HEK293 (cell line): Measurements from ENCODE around the gene NCBP1.
A peak's percentile ranks its signal among the peaks of the same experiment; 100 is the strongest.
"Not testable (repeated sequence)": the region's sequence is repeated elsewhere in the genome, so short reads cannot be mapped to it uniquely, and the experiment has no call there.

ENCODE experiments used
- CTCF ChIA-PET: fragments of 350-600 bp; formaldehyde crosslinking; extraction: SDS; loops from one replicate; lab custom pipeline; 2021; ENCODE audit warnings: antibody characterized with exemption; lab: Yijun Ruan, JAX
- POLR2A ChIA-PET: fragments of 300-600 bp; formaldehyde crosslinking; extraction: SDS; loops from one replicate; lab custom pipeline; 2020; ENCODE audit warnings: antibody characterized with exemption, inconsistent platforms; lab: Yijun Ruan, JAX
- H3K27ac ChIP-seq: fragments of 200-500 bp; sonication (Bioruptor generic); 2 replicates; pipeline ENCODE4 v1.5.1; 2014; ENCODE audit warnings: low read depth, low read length, control low read depth, inconsistent platforms; ENCODE audit errors: extremely low read depth
- H3K36me3 ChIP-seq, 2 experiments: fragments of 200-500 bp in 1 of 2; sonication (Bioruptor generic) in 1 of 2; 1 replicate in 1 of 2; 2 replicates in 1 of 2; pipeline ENCODE4 v1.5.1; 2014 to 2017; ENCODE audit warnings: inconsistent platforms in 2 of 2, low read length in 2 of 2; ENCODE audit not compliant: control insufficient read depth in 2 of 2, insufficient read depth in 1 of 2
- H3K4me1 ChIP-seq: fragments of 200-500 bp; sonication (Bioruptor generic); 2 replicates; pipeline ENCODE4 v1.5.1; 2014; ENCODE audit warnings: mild to moderate bottlenecking, low read length, inconsistent platforms; ENCODE audit not compliant: control insufficient read depth, insufficient read depth
- H3K4me3 ChIP-seq: 2 replicates; pipeline ENCODE4 v1.5.1; 2011; ENCODE audit warnings: low read depth, mild to moderate bottlenecking, control low read depth, low read length, moderate library complexity
- H3K9me3 ChIP-seq: fragments of 200-500 bp; sonication (Bioruptor generic); 2 replicates; pipeline ENCODE4 v1.5.1; 2014; ENCODE audit warnings: low read depth, low read length, inconsistent platforms; ENCODE audit not compliant: control insufficient read depth, insufficient read depth
- GLIS2 ChIP-seq: fragments of 450-650 bp; formaldehyde crosslinking; IDR thresholded peaks from 2 replicates; pipeline ENCODE4 v1.5.1; 2016; ENCODE audit warnings: missing biosample characterization, missing genetic modification characterization
- KLF8 ChIP-seq: fragments of 450-650 bp; formaldehyde crosslinking; IDR thresholded peaks from 2 replicates; pipeline ENCODE4 v1.5.1; 2016; ENCODE audit warnings: missing biosample characterization, missing genetic modification characterization
- SETDB1 ChIP-seq: IDR thresholded peaks from one replicate; pipeline ENCODE4 v1.6.1; 2017; ENCODE audit warnings: mild to moderate bottlenecking, low read length, moderate library complexity, mixed read lengths; ENCODE audit not compliant: insufficient read length
- ZNF324 ChIP-seq: fragments of 450-650 bp; formaldehyde crosslinking; IDR thresholded peaks from 2 replicates; pipeline ENCODE4 v1.5.1; 2016; ENCODE audit warnings: missing biosample characterization, missing genetic modification characterization
- ZNF548 ChIP-seq: fragments of 450-650 bp; formaldehyde crosslinking; IDR thresholded peaks from 2 replicates; pipeline ENCODE4 v1.5.1; 2016; ENCODE audit warnings: missing biosample characterization, missing genetic modification characterization
- ZNF629 ChIP-seq: fragments of 450-650 bp; formaldehyde crosslinking; IDR thresholded peaks from 2 replicates; pipeline ENCODE4 v1.5.1; 2017; ENCODE audit warnings: missing biosample characterization, missing genetic modification characterization
- ZNF658 ChIP-seq: fragments of 450-650 bp; formaldehyde crosslinking; IDR thresholded peaks from 2 replicates; pipeline ENCODE4; 2016; ENCODE audit warnings: missing biosample characterization, missing genetic modification characterization
- ZNF677 ChIP-seq: fragments of 450-650 bp; IDR thresholded peaks from 2 replicates; pipeline ENCODE4 v1.5.0; 2018; ENCODE audit warnings: missing biosample characterization, mild to moderate bottlenecking, missing genetic modification characterization, moderate library complexity
- TF ChIP-seq, protein P1 (sequence below): IDR thresholded peaks from 2 replicates; pipeline ENCODE4 v1.6.1; 2011; ENCODE audit warnings: mild to moderate bottlenecking, low read depth, low read length, borderline replicate concordance
- TF ChIP-seq, protein P2 (sequence below): fragments of 450-650 bp; formaldehyde crosslinking; IDR thresholded peaks from 2 replicates; pipeline ENCODE4 v1.5.1; 2016; ENCODE audit warnings: missing biosample characterization, missing genetic modification characterization
- TF ChIP-seq, protein P3 (sequence below): fragments of 450-650 bp; formaldehyde crosslinking; optimal IDR thresholded peaks from 2 replicates; pipeline ENCODE3; 2016; ENCODE audit warnings: missing biosample characterization, mild to moderate bottlenecking, missing genetic modification characterization
- TF ChIP-seq, protein P4 (sequence below): fragments of 450-650 bp; formaldehyde crosslinking; IDR thresholded peaks from 2 replicates; pipeline ENCODE4 v1.5.1; 2016; ENCODE audit warnings: missing biosample characterization, missing genetic modification characterization
- TF ChIP-seq, protein P5 (sequence below): fragments of 450-650 bp; formaldehyde crosslinking; IDR thresholded peaks from 2 replicates; pipeline ENCODE4 v1.5.1; 2016; ENCODE audit warnings: missing biosample characterization, missing genetic modification characterization

NCBP1 gene

DNA sequence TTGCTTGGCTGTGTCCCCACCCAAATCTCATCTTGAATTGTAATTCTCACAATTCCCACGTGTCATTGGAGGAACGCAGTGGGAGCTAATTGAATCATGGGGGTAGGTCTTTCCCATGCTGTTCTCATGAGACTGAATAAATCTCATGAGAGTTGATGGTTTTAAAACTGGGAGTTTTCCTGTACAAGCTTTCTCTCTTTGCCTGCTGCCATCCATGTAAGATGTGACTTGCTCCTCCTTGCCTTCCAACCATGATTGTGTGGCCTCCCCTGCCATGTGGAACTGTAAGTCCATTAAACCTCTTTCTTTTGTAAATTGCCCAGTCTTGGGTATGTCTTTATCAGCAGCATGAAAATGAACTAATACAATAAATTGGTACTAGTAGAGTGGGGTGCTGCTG is 13.6 kb upstream of the NCBP1 start:
- peak; percentile 37 for TF ChIP-seq SETDB1
- H3K9me3 ChIP-seq, POLR2A ChIA-PET, H3K4me1 ChIP-seq, H3K27ac ChIP-seq, H3K4me3 ChIP-seq: not testable (repeated sequence)
- peaks cover 6 to 74% of the 10 kb centered on the region in 2 experiments for H3K36me3 ChIP-seq
- CTCF ChIA-PET, result interaction anchor here (0.6 to 13.2 kb wide), 4 partner anchors 21 to 233 kb away, joined by 3 to 255 read pairs (median 5); no protein-coding TSS in a partner anchor

DNA sequence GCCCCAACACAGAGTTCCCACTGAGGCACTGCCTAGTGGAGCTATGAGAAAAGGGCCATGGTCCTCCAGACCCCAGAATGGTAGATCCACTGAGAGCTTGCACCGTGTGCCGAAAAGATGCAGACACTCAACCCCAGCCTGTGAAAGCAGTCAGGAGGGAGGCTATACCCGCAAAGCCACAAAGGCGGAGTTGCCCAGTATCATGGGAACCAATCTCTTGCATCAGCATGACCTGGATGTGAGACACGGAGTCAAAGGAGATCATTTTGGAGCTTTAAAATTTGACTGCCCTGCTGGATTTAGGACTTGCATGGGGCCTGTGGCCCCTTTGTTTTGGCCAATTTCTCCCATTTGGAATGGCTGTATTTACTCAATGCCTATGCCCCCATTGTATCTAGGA is 11.1 kb upstream of the NCBP1 start:
- peaks cover 11 to 80% of the 10 kb centered on the region in 2 experiments for H3K36me3 ChIP-seq
- CTCF ChIA-PET, result interaction anchor here (0.8 kb wide), 1 partner anchor 158 kb away, joined by 4 read pairs; no protein-coding TSS in a partner anchor
- POLR2A ChIA-PET, H3K9me3 ChIP-seq, H3K4me3 ChIP-seq, H3K4me1 ChIP-seq, H3K27ac ChIP-seq: not testable (repeated sequence)

DNA sequence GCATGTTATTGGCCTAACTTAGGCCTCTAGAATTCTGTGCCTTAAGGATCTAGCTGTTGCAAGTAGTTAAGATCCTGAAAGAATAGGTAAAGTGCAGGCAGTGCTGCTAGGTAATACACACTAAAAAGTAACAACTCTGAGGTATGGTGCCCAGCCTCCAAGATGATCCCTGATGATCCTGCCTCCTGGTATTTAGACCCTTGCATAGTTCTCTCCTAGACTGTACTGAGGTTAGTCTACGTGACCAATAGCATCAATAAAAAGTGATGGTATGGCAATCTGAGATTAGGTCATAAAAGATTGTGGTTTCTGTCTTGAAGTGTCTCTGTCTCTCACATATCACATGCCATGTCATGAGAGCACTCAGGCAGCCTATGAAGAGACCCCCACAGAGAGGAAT is 9.7 kb upstream of the NCBP1 start:
- Histone ChIP-seq H3K4me1 (no peaks in the 10 kb centered on the region), H3K4me3 (no peak overlapping the region), H3K9me3 (no peaks in the 10 kb centered on the region), H3K27ac (no peak overlapping the region), H3K36me3 (peaks cover 11 to 65% of the 10 kb centered on the region in 2 experiments)
- POLR2A ChIA-PET, result interaction anchor here (1.5 kb wide), 1 partner anchor 9 kb away, joined by 9 read pairs; the partner anchor contains the start of genes NCBP1 and TSTD2
- CTCF ChIA-PET, result interaction anchor here (0.7 to 2.8 kb wide), 5 partner anchors 8 to 767 kb away, joined by 3 to 26 read pairs (median 3); no protein-coding TSS in a partner anchor
- no peak for TF ChIP-seq ZNF677 (tag by site-specific recombination)
- TF ChIP-seq, protein P1, sequence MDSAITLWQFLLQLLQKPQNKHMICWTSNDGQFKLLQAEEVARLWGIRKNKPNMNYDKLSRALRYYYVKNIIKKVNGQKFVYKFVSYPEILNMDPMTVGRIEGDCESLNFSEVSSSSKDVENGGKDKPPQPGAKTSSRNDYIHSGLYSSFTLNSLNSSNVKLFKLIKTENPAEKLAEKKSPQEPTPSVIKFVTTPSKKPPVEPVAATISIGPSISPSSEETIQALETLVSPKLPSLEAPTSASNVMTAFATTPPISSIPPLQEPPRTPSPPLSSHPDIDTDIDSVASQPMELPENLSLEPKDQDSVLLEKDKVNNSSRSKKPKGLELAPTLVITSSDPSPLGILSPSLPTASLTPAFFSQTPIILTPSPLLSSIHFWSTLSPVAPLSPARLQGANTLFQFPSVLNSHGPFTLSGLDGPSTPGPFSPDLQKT, result no peak
- TF ChIP-seq ZNF658 (tag by site-specific recombination), result no peak
- no peak for TF ChIP-seq GLIS2 (tag by site-specific recombination)
- TF ChIP-seq, protein P2, sequence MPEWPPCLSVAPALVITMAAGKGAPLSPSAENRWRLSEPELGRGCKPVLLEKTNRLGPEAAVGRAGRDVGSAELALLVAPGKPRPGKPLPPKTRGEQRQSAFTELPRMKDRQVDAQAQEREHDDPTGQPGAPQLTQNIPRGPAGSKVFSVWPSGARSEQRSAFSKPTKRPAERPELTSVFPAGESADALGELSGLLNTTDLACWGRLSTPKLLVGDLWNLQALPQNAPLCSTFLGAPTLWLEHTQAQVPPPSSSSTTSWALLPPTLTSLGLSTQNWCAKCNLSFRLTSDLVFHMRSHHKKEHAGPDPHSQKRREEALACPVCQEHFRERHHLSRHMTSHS (tag by site-specific recombination), result no peak
- TF ChIP-seq, protein P3, sequence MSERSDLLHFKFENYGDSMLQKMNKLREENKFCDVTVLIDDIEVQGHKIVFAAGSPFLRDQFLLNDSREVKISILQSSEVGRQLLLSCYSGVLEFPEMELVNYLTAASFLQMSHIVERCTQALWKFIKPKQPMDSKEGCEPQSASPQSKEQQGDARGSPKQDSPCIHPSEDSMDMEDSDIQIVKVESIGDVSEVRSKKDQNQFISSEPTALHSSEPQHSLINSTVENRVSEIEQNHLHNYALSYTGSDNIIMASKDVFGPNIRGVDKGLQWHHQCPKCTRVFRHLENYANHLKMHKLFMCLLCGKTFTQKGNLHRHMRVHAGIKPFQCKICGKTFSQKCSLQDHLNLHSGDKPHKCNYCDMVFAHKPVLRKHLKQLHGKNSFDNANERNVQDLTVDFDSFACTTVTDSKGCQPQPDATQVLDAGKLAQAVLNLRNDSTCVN (tag by site-specific recombination), result no peak
- TF ChIP-seq KLF8 (tag by site-specific recombination), result no peak
- TF ChIP-seq ZNF548, result no peak
- TF ChIP-seq, protein P4, sequence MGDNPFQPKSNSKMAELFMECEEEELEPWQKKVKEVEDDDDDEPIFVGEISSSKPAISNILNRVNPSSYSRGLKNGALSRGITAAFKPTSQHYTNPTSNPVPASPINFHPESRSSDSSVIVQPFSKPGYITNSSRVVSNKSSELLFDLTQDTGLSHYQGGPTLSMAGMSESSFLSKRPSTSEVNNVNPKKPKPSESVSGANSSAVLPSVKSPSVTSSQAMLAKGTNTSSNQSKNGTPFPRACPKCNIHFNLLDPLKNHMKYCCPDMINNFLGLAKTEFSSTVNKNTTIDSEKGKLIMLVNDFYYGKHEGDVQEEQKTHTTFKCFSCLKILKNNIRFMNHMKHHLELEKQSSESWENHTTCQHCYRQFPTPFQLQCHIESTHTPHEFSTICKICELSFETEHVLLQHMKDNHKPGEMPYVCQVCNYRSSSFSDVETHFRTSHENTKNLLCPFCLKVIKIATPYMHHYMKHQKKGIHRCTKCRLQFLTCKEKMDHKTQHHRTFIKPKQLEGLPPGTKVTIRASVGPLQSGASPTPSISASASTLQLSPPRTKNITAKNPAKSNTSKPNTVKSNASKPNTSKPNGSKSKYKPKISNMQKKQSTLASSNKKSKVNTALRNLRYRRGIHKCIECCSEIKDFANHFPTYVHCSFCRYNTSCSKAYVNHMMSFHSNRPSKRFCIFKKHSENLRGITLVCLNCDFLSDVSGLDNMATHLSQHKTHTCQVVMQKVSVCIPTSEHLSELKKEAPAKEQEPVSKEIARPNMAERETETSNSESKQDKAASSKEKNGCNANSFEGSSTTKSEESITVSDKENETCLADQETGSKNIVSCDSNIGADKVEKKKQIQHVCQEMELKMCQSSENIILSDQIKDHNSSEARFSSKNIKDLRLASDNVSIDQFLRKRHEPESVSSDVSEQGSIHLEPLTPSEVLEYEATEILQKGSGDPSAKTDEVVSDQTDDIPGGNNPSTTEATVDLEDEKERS (tag by site-specific recombination), result no peak
- TF ChIP-seq, protein P5, sequence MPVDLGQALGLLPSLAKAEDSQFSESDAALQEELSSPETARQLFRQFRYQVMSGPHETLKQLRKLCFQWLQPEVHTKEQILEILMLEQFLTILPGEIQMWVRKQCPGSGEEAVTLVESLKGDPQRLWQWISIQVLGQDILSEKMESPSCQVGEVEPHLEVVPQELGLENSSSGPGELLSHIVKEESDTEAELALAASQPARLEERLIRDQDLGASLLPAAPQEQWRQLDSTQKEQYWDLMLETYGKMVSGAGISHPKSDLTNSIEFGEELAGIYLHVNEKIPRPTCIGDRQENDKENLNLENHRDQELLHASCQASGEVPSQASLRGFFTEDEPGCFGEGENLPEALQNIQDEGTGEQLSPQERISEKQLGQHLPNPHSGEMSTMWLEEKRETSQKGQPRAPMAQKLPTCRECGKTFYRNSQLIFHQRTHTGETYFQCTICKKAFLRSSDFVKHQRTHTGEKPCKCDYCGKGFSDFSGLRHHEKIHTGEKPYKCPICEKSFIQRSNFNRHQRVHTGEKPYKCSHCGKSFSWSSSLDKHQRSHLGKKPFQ (tag by site-specific recombination), result no peak
- TF ChIP-seq ZNF629, result no peak
- no peak for TF ChIP-seq ZNF324 (tag by site-specific recombination)
